Heart left ventricle (tissue), 16 donors: ENCODE data around the gene DEFB112. TPM values are rescaled to one million over a fixed set of nuclear protein-coding genes. Genes with fewer than 3 reads are reported as not detected.

Source experiments
- ATAC-seq, 4 donors: fragments of 200-7000 bp; cut with Tn5 transposase; one replicate each; pipeline ENCODE4 v1.9.1; 2020 to 2022; ENCODE audit warnings: moderate library complexity in 4 of 4, mild to moderate bottlenecking in 3 of 4, moderate number of reproducible peaks in 1 of 4
- DNase-seq, 5 donors: peaks; one replicate each; pipeline ENCODE4 v3.0.0-alpha.2; 2020
- H3K27ac ChIP-seq, 12 donors: fragments of 200-600 bp; sonication (generic) in 4 of 12; one replicate each; pipeline versions ENCODE4 v1.5.0 to v1.8.0; 2016 to 2022; ENCODE audit warnings: mild to moderate bottlenecking in 2 of 12
- H3K27me3 ChIP-seq, 9 donors: fragments of 200-600 bp; sonication (generic) in 2 of 9; one replicate each; pipeline versions ENCODE4 v1.5.1 to v1.8.0; 2016 to 2022; ENCODE audit warnings: mild to moderate bottlenecking in 3 of 9
- H3K36me3 ChIP-seq, 9 donors: fragments of 200-600 bp; sonication (generic) in 2 of 9; one replicate each; pipeline versions ENCODE4 v1.5.0 to v1.8.0; 2018 to 2022; ENCODE audit warnings: mild to moderate bottlenecking in 2 of 9
- H3K4me1 ChIP-seq, 12 donors: fragments of 200-600 bp; sonication (generic) in 4 of 12; one replicate each; pipeline versions ENCODE4 v1.5.0 to v1.8.0; 2016 to 2022; ENCODE audit warnings: mild to moderate bottlenecking in 3 of 12
- H3K4me3 ChIP-seq, 12 donors: fragments of 200-600 bp; sonication (generic) in 4 of 12; one replicate each; pipeline versions ENCODE4 v1.5.0 to v1.8.0; 2017 to 2022; ENCODE audit warnings: mild to moderate bottlenecking in 9 of 12, moderate library complexity in 4 of 12
- H3K9me3 ChIP-seq, 12 donors: fragments of 200-600 bp; sonication (generic) in 4 of 12; one replicate each; pipeline versions ENCODE4 v1.5.0 to v1.8.0; 2016 to 2022; ENCODE audit warnings: mild to moderate bottlenecking in 1 of 12
- CTCF ChIP-seq, 12 donors: fragments of 200-600 bp; sonication (generic) in 4 of 12; IDR thresholded peaks; one replicate each; pipeline versions ENCODE4 v1.5.0 to v1.8.0; 2018 to 2022; ENCODE audit warnings: antibody characterized with exemption in 12 of 12, mild to moderate bottlenecking in 5 of 12
- POLR2A ChIP-seq, 2 donors: fragments of 450-650 bp; IDR thresholded peaks; one replicate each; pipeline ENCODE4 v1.6.1; 2017; ENCODE audit warnings: antibody characterized with exemption in 2 of 2, mild to moderate bottlenecking in 2 of 2, moderate library complexity in 2 of 2
- WGBS, 4 donors: extraction: QIAGEN DNeasy Blood & Tissue Kit in 2 of 4; methylation state at CpG; one replicate each; pipeline versions ENCODE4 v1.1.5 to v1.1.7; 2013 to 2018; 5-methylcytosine and 5-hydroxymethylcytosine counted together
- intact Hi-C, 10 donors: fragments of 100-400 bp; cut with DNase I; formaldehyde crosslinking; loops; one replicate each; pipeline versions ENCODE4 v1.11.1 to v1.14.2; 2022
- polyA plus RNA-seq, 2 donors: library from polyadenylated mRNA; stranded (reverse); fragments of 200-250 nt; gene quantifications; one replicate each; pipeline ENCODE4 v1.2.3, GENCODE V29; 2013
- total RNA-seq, 9 donors: library from RNA; depleted of rRNA in 2 of 9; stranded (reverse); fragments of >200 nt in 2 of 9; fragmentation: NEBNext Ultra II Directional in 3 of 9; extraction: Animal tissue kit (Norgen Biotek cat#: 25700) in 3 of 9; gene quantifications; one replicate each; pipeline versions ENCODE4 v1.1.0 to v1.2.4, GENCODE V29; 2016 to 2023
- donor health status: ischemic (EF 13 %, LVEDD 7.1; RV severe dilation, severe dysfunction).
- donor health status: healthy with polysubstance abuse.
- donor health status: DM: no; HTN: yes; CAD: no.
- donor health status: DM: no; HTN: no; CAD: no.
- donor health status: ischemic (EF 25% LVEDD 6.9; RV normal size, moderate dysfunction).
- donor health status: ischemic (EF 25% LVEDD 5.7; RV mildly dilated, moderate dysfunction).
- donor health status: healthy.
- donor health status: DM: yes; HTN: yes; CAD: no.
- donor health status: ischemic (EF 35%, LVEDD 5.7; RV mildly dilated, moderate dysfunction).
- donor health status: nonischemic (EF 11% LVEDD 7.7; RV severe dilation, severe dysfunction).
- donor health status: DM: yes; HTN: yes; CAD: no.
- donor health status: PGD.
- donor health status: ischemic (EF 29% LVEDD 5.4; RV normal size, mild dysfunction).
- donor health status: nonischemic (EF 23%, LVEDD 6.1; RV moderate dilation, normal function).

The DEFB112 gene
- total and polyA plus RNA-seq, 11 donors = not detected

GRCh38 chr6:50093938-50094272, 44.2 kb upstream of the DEFB112 start:
- no peak for TF ChIP-seq CTCF (IDR thresholded peaks at IDR 0.05)
- no peak for TF ChIP-seq POLR2A (IDR thresholded peaks at IDR 0.05)
- WGBS, 4 donors = 78 to 90% (median 84%) methylated on average over 1 of the region's 1 CpG
- Histone ChIP-seq H3K36me3 (no peaks in the 10 kb centered on the region), H3K4me1 (no peaks in the 10 kb centered on the region), H3K27me3 (peaks cover 0 to 2% (median 0%) of the 10 kb centered on the region in 9 donors), H3K27ac (no peak overlapping the region), H3K4me3 (no peak overlapping the region), H3K9me3 (no peaks in the 10 kb centered on the region)
- intact Hi-C loops = no loop called here
- no peak for ATAC-seq
- DNase-seq = no peak

DNA sequence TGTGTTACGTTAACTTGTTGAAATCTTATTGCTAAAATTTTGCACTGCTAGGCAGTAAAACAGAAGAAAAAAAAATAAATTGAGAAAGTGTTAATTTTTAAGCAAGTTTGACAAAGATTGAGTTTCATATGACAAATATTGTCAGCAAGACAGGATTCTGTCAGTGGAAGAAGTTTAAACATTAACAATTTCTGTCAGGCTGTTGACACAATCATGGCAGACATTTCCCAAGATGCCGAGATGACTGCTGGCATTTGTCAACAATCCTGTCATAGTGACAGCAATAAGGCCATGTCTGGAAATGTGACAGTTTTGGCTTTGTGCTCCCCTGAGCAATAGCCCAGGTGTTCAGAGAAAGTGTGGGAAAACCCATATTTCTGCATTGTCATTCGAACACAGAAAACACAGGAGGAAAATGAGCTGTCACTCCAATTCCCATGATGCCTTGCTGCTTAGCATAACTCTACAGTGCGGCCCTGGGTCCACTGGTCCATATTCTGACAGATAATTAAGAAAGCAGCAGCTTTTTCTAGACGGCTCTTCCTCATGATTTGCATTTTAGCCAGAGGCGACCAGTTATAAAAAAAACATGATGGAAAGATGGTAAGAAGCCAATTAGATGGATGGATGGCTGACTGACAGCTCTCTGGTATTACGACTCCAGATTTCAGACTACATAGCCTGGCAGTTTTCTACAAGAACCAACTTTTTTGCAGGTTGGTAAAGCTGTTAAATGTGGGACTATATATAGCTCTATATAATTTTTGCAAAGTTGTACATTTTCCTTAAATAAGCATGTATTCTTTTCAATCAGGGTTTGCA, 43.6 kb upstream of the DEFB112 start:
- intact Hi-C loops = no loop called here
- WGBS, 4 donors = 66 to 72% (median 69%) methylated on average over 7 of the region's 7 CpGs
- ATAC-seq = no peak
- Histone ChIP-seq H3K4me3 (no peak overlapping the region), H3K27me3 (peaks cover 0 to 2% (median 0%) of the 10 kb centered on the region in 9 donors), H3K9me3 (no peaks in the 10 kb centered on the region), H3K36me3 (no peaks in the 10 kb centered on the region), H3K4me1 (no peaks in the 10 kb centered on the region), H3K27ac (no peak overlapping the region)
- TF ChIP-seq CTCF (IDR thresholded peaks at IDR 0.05) = no peak
- no peak for TF ChIP-seq POLR2A (IDR thresholded peaks at IDR 0.05)
- DNase-seq = no peak

DNA sequence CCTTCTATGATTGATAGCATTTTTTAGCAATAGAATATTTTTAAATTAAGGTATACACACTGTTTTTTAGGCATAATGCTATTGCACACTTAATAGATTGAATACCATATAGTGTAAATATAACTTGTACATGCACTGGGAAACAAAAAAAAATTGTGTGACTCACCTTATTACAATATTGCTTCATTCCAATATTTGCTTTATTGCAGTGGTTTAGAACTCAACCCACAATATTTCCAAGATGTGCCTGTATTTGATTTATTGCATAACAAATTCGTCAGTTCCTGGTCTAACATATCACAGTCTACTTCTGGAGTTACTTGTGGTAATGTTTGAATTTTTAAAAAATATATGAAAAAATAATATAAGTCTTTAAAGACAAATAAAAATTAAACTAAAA, 41.9 kb upstream of the DEFB112 start:
- intact Hi-C loops = no loop called here
- Histone ChIP-seq H3K4me3 (no peak overlapping the region), H3K4me1 (no peaks in the 10 kb centered on the region), H3K27me3 (no peaks in the 10 kb centered on the region), H3K9me3 (no peaks in the 10 kb centered on the region), H3K27ac (no peak overlapping the region), H3K36me3 (no peaks in the 10 kb centered on the region)
- DNase-seq = no peak
- no peak for TF ChIP-seq POLR2A (IDR thresholded peaks at IDR 0.05)
- TF ChIP-seq CTCF (IDR thresholded peaks at IDR 0.05) = no peak
- WGBS, 4 donors = 51 to 66% (median 61%) methylated on average over 1 of the region's 1 CpG
- no peak for ATAC-seq

DNA sequence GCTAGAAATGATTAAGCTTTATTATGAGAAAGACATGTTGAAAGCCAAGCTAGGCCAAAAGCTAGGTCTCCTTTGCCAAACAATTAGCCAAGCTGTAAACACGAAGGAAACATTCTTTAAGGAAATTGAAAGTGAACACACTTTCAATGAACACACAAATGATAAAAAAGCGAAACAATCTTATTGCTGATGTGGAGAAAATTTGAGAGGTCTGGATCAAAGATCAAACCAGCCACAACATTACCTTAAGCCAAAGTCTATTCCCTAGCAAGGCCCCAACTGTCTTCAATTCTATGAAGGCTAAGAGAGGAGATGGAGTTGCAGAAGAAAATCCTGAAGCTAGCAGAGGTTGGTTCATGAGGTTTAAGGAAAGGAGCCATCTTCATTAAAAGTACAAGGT, 40.2 kb upstream of the DEFB112 start:
- TF ChIP-seq CTCF (IDR thresholded peaks at IDR 0.05) = no peak
- no peak for TF ChIP-seq POLR2A (IDR thresholded peaks at IDR 0.05)

More for the DNA sequence above, 40.2 kb upstream of the DEFB112 start:
- intact Hi-C loops = no loop called here
- Histone ChIP-seq H3K4me3 (no peak overlapping the region), H3K27ac (no peak overlapping the region), H3K27me3 (no peaks in the 10 kb centered on the region), H3K9me3 (no peaks in the 10 kb centered on the region), H3K4me1 (no peaks in the 10 kb centered on the region), H3K36me3 (no peaks in the 10 kb centered on the region)
- DNase-seq (no peak), ATAC-seq (no peak)
- WGBS, 4 donors = 74 to 88% (median 80%) methylated on average over 2 of the region's 2 CpGs
